Immature natural killer cell (primary cell): ENCODE data around the gene PPP1R15B. TPM values are rescaled to one million over a fixed set of nuclear protein-coding genes. Genes with fewer than 3 reads are reported as not detected.

ENCODE experiments used
- DNase-seq, 3 donors: peaks; one replicate each; pipeline ENCODE4 v3.0.0; 2022; ENCODE audit warnings: mixed read lengths in 1 of 3
- H3K27ac Mint-ChIP-seq, 6 donors: one replicate each; pipeline ENCODE4 v1.8.0; 2020; ENCODE audit warnings: mixed read lengths in 6 of 6, mild to moderate bottlenecking in 5 of 6, inconsistent platforms in 4 of 6, moderate library complexity in 3 of 6
- H3K27me3 Mint-ChIP-seq, 3 donors: one replicate each; pipeline ENCODE4 v1.8.0; 2020 to 2021; ENCODE audit warnings: low read depth in 3 of 3, mild to moderate bottlenecking in 3 of 3, mixed read lengths in 3 of 3, moderate library complexity in 3 of 3, inconsistent platforms in 1 of 3
- H3K36me3 Mint-ChIP-seq, 3 donors: one replicate each; pipeline ENCODE4 v1.8.0; 2020; ENCODE audit warnings: mixed read lengths in 3 of 3, inconsistent platforms in 2 of 3, mild to moderate bottlenecking in 2 of 3
- H3K4me1 Mint-ChIP-seq, 2 donors: one replicate each; pipeline ENCODE4 v1.8.0; 2020; ENCODE audit warnings: inconsistent platforms in 2 of 2, mild to moderate bottlenecking in 2 of 2, mixed read lengths in 2 of 2, moderate library complexity in 1 of 2
- H3K4me3 Mint-ChIP-seq, 5 donors: one replicate each; pipeline ENCODE4 v1.8.0; 2020; ENCODE audit warnings: mild to moderate bottlenecking in 5 of 5, mixed read lengths in 5 of 5, inconsistent platforms in 3 of 5, moderate library complexity in 3 of 5
- H3K9me3 Mint-ChIP-seq, 6 donors: one replicate each; pipeline ENCODE4 v1.8.0; 2020; ENCODE audit warnings: mild to moderate bottlenecking in 6 of 6, mixed read lengths in 6 of 6, inconsistent platforms in 4 of 6, moderate library complexity in 3 of 6
- polyA plus RNA-seq, 3 donors: library from polyadenylated mRNA; unstranded; fragments of 300-500 nt; fragmentation: Illumina TruSeq; gene quantifications; one replicate each; pipeline ENCODE4 v1.2.3, GENCODE V29; 2021

PPP1R15B gene
- polyA plus RNA-seq, 3 donors from 2014 or later: 13.5 to 23.0 (median 17.3) TPM

DNA sequence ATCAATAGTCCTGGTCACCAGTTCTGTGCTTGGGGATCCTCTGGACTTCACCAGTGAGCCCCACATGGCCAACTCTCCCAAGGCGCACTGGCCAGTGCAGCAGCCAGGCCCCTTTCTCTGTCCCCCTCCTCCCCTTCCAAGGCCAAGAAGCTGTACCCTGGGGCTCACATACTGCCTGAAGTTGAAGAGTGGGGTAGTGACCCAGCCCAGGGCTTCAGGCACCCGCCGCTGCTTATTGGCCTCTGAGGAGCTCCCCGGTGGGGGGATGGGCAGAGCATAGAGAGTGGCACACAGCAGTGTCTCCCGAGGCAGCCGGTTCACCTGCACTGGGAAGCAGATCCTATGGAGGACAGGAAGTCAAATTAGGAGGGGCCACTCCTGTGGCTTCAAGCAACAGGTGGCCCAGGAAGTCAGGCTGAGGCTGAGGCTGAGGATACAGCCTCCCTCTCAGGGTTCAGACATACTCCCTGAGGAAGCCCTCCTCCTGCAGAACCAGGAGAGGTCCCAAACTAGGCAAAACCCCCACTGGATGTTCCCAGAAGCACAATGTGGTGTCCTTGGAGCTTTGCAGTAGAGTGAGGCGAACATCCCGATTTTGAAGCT lies 38.2 kb upstream of the PPP1R15B start:
- peaks cover 15 to 23% of the 10 kb centered on the region in 2 donors for H3K4me1 Mint-ChIP-seq
- peaks cover 6 to 27% (median 8%) of the 10 kb centered on the region in 3 donors for H3K36me3 Mint-ChIP-seq
- peaks cover 0 to 2% (median 0%) of the 10 kb centered on the region in 3 donors for H3K27me3 Mint-ChIP-seq
- H3K9me3 Mint-ChIP-seq: no peaks in the 10 kb centered on the region
- DNase-seq: no peak
- H3K4me3 Mint-ChIP-seq: no peak overlapping the region
- peak overlapping the region in 2 of 6 donors; percentile 49 to 75 for H3K27ac Mint-ChIP-seq

- Mint-ChIP-seq H3K4me3 (no peak overlapping the region), H3K36me3 (peaks cover 8 to 33% (median 9%) of the 10 kb centered on the region in 3 donors), H3K27me3 (peaks cover 0 to 2% (median 0%) of the 10 kb centered on the region in 3 donors), H3K27ac (peak overlapping the region in 3 of 6 donors; percentile 46 to 59 (median 49)), H3K9me3 (no peaks in the 10 kb centered on the region), H3K4me1 (peaks cover 15 to 21% of the 10 kb centered on the region in 2 donors)
- no peak for DNase-seq
These were observed 37.5 kb upstream of the PPP1R15B start for GRCh38 chr1:204448991-204449677.

DNA sequence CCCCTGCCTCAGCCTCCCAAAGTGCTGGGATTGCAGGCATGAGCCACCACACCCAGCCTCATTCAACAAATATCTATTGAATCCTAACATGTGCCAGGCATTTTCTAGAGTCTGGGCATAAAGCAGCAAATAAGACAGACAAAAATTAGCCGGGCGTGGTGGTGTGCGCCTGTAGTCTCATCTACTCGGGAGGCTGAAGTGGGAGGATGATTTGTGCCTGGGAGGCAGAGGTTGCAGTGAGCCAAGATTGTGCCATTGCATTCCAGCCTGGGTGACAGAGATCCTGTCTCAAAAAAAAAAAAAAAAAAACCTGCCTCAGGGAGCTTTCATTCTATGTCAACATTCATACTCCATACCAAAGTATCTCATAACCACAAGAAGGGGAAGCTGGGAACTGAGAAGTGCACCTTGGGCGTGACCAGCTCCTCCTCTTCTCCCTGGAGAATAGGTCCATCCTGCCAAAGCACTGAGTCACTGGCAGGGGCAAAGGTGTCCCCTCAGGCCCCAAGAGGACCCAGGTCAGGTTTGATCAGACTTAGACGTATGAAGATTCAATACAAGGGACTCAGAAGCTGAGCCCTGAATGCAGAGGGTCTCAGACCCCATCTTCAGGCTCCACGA lies 36.8 kb upstream of the PPP1R15B start:
- Mint-ChIP-seq H3K4me1 (peaks cover 12 to 20% of the 10 kb centered on the region in 2 donors), H3K4me3 (no peak overlapping the region), H3K27ac (peak overlapping the region in 3 of 6 donors; percentile 46 to 59 (median 49)), H3K27me3 (peaks cover 0 to 2% (median 0%) of the 10 kb centered on the region in 3 donors), H3K9me3 (no peaks in the 10 kb centered on the region), H3K36me3 (peaks cover 7 to 39% (median 11%) of the 10 kb centered on the region in 3 donors)
- DNase-seq: no peak

- Mint-ChIP-seq H3K9me3 (no peaks in the 10 kb centered on the region), H3K36me3 (peaks cover 0 to 36% (median 11%) of the 10 kb centered on the region in 3 donors), H3K4me3 (no peak overlapping the region), H3K27me3 (peaks cover 0 to 2% (median 0%) of the 10 kb centered on the region in 3 donors), H3K4me1 (peaks cover 5 to 13% of the 10 kb centered on the region in 2 donors), H3K27ac (peak overlapping the region in 2 of 6 donors; percentile 30 to 69)
- DNase-seq: no peak
These were observed 36.1 kb upstream of the PPP1R15B start for GRCh38 chr1:204447736-204448135.

GRCh38 chr1:204447190-204447589 lies 35.6 kb upstream of the PPP1R15B start:
- Mint-ChIP-seq H3K27ac (no peak overlapping the region), H3K4me1 (peaks cover 4 to 12% of the 10 kb centered on the region in 2 donors), H3K9me3 (no peaks in the 10 kb centered on the region), H3K27me3 (peaks cover 0 to 2% (median 0%) of the 10 kb centered on the region in 3 donors), H3K36me3 (peaks cover 2 to 40% (median 11%) of the 10 kb centered on the region in 3 donors), H3K4me3 (no peak overlapping the region)
- no peak for DNase-seq

DNA sequence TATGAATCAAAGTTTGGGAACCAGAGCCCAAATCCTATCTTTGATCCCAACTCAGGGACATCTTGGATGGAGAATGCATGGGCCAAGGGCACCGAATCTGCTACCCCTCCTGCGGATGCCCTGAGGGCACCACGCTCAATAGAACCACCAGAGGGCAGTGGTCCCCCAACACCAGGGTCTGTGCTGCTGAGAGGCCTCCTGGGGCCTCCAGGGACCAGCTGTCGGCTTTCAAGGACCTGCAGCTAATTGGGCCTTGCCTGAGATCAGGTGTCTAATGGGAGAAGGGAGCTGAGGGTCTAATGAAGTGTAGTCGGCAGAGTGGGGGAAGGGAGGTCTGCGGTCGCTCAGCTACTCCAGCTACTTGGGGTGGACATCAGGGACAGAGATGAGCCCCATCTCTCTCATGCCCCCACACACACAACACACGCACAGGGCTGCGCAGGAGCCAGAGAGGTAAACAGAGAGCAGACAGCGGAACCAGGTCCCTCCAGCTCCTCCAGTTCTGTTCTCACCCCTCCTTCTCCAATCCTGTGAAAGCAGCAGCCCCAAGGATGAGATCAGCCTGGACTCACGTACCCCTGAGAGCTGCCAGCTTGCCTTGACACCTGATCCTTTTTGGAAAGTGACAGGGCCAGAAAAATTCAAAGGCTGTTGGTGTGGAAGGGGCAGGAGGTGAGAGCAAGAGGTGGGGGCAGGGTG lies 34.9 kb upstream of the PPP1R15B start:
- Mint-ChIP-seq H3K4me3 (no peak overlapping the region), H3K4me1 (peaks cover 4 to 11% of the 10 kb centered on the region in 2 donors), H3K27ac (peak overlapping the region; percentile 15 to 78 (median 70)), H3K36me3 (peaks cover 9 to 46% (median 16%) of the 10 kb centered on the region in 3 donors), H3K9me3 (no peaks in the 10 kb centered on the region), H3K27me3 (peaks cover 0 to 2% (median 0%) of the 10 kb centered on the region in 3 donors)
- DNase-seq: peak; percentile 62 to 73 (median 66)

GRCh38 chr1:204445860-204446412 lies 34.3 kb upstream of the PPP1R15B start:
- DNase-seq: peak; percentile 20 to 33 (median 26)
- Mint-ChIP-seq H3K27me3 (peaks cover 0 to 2% (median 0%) of the 10 kb centered on the region in 3 donors), H3K27ac (peak overlapping the region in 2 of 6 donors; percentile 15 to 78), H3K36me3 (peaks cover 10 to 52% (median 19%) of the 10 kb centered on the region in 3 donors), H3K4me1 (peaks cover 4 to 9% of the 10 kb centered on the region in 2 donors), H3K4me3 (no peak overlapping the region), H3K9me3 (no peaks in the 10 kb centered on the region)

- Mint-ChIP-seq H3K27me3 (no peaks in the 10 kb centered on the region), H3K4me1 (peaks cover 4% of the 10 kb centered on the region in 2 donors), H3K27ac (no peak overlapping the region), H3K4me3 (no peak overlapping the region), H3K36me3 (peaks cover 10 to 62% (median 21%) of the 10 kb centered on the region in 3 donors), H3K9me3 (no peaks in the 10 kb centered on the region)
- no peak for DNase-seq
These were observed 32.4 kb upstream of the PPP1R15B start for GRCh38 chr1:204443871-204444581.

- no peak for DNase-seq
- Mint-ChIP-seq H3K36me3 (peaks cover 10 to 62% (median 21%) of the 10 kb centered on the region in 3 donors), H3K4me1 (peaks cover 4% of the 10 kb centered on the region in 2 donors), H3K27me3 (no peaks in the 10 kb centered on the region), H3K9me3 (no peaks in the 10 kb centered on the region), H3K4me3 (no peak overlapping the region), H3K27ac (no peak overlapping the region)
These were observed 31.6 kb upstream of the PPP1R15B start for GRCh38 chr1:204443260-204443619.

- no peaks in the 10 kb centered on the region for H3K27me3 Mint-ChIP-seq
- H3K27ac Mint-ChIP-seq: no peak overlapping the region
These were observed 31.0 kb upstream of the PPP1R15B start for GRCh38 chr1:204442376-204443259.

GRCh38 chr1:204441558-204441957 lies 29.9 kb upstream of the PPP1R15B start:
- Mint-ChIP-seq H3K27me3 (peaks cover 0 to 2% (median 0%) of the 10 kb centered on the region in 3 donors), H3K9me3 (no peaks in the 10 kb centered on the region), H3K4me1 (peaks cover 3% of the 10 kb centered on the region in 2 donors), H3K4me3 (no peak overlapping the region), H3K36me3 (peaks cover 10 to 66% (median 20%) of the 10 kb centered on the region in 3 donors), H3K27ac (peak overlapping the region in 1 of 6 donors; percentile 38)
- DNase-seq: no peak

More at GRCh38 chr1:204442376-204443259, 31.0 kb upstream of the PPP1R15B start:
- H3K4me1 Mint-ChIP-seq: peaks cover 4% of the 10 kb centered on the region in 2 donors
- H3K4me3 Mint-ChIP-seq: no peak overlapping the region
- no peak for DNase-seq
- peaks cover 10 to 64% (median 22%) of the 10 kb centered on the region in 3 donors for H3K36me3 Mint-ChIP-seq
- H3K9me3 Mint-ChIP-seq: no peaks in the 10 kb centered on the region
